A172 (cell line): ENCODE results near the gene CCBE1. TPM values are rescaled to one million over a fixed set of nuclear protein-coding genes. Genes with fewer than 3 reads are reported as not detected.
"Not testable (repeated sequence)": the region's sequence is repeated elsewhere in the genome, so short reads cannot be mapped to it uniquely, and the experiment has no call there.

Experiments
- DNase-seq: peaks from one replicate; pipeline ENCODE4 v3.0.0-alpha.2; 2015; ENCODE audit warnings: low spot score
- total RNA-seq: library from RNA; depleted of rRNA; stranded (reverse); fragments of >200 nt; shearing (Covaris generic); gene quantifications from 2 replicates; pipeline ENCODE4 v1.2.3, GENCODE V29; 2014

CCBE1 gene
- total RNA-seq, 1 experiment from 2014 or later: 8.3 TPM

- no peak for DNase-seq
These were observed 40.8 kb downstream of the CCBE1 start for GRCh38 chr18:59656373-59656887.

GRCh38 chr18:59655676-59656075 is 41.5 kb downstream of the CCBE1 start:
- no peak for DNase-seq

- no peak for DNase-seq
These were observed 46.2 kb downstream of the CCBE1 start for GRCh38 chr18:59651071-59651470.

- DNase-seq: no peak
These were observed 46.9 kb downstream of the CCBE1 start for GRCh38 chr18:59650266-59650820.

- no peak for DNase-seq
These were observed 47.6 kb downstream of the CCBE1 start for GRCh38 chr18:59649591-59649990.

- DNase-seq: not testable (repeated sequence)
These were observed 48.8 kb downstream of the CCBE1 start for GRCh38 chr18:59648469-59648868.

GRCh38 chr18:59646963-59647307 is 50.3 kb downstream of the CCBE1 start:
- no peak for DNase-seq

GRCh38 chr18:59646228-59646962 is 50.8 kb downstream of the CCBE1 start:
- DNase-seq: no peak

- DNase-seq: no peak
These were observed 53.5 kb downstream of the CCBE1 start for GRCh38 chr18:59643740-59644139.

GRCh38 chr18:59640721-59641120 is 56.5 kb downstream of the CCBE1 start:
- DNase-seq: no peak

GRCh38 chr18:59639821-59640220 is 57.4 kb downstream of the CCBE1 start:
- DNase-seq: no peak

GRCh38 chr18:59639136-59639535 is 58.1 kb downstream of the CCBE1 start:
- DNase-seq: no peak

- DNase-seq: no peak
These were observed 63.2 kb downstream of the CCBE1 start for GRCh38 chr18:59633961-59634485.

GRCh38 chr18:59633317-59633716 is 63.9 kb downstream of the CCBE1 start:
- DNase-seq: no peak

- peak; percentile 18 for DNase-seq
These were observed 65.5 kb downstream of the CCBE1 start for GRCh38 chr18:59631583-59632181.

GRCh38 chr18:59629894-59630293 is 67.3 kb downstream of the CCBE1 start:
- no peak for DNase-seq

- no peak for DNase-seq
These were observed 68.2 kb downstream of the CCBE1 start for GRCh38 chr18:59628995-59629394.

GRCh38 chr18:59627414-59627813 is 69.8 kb downstream of the CCBE1 start:
- DNase-seq: no peak

- DNase-seq: no peak
These were observed 72.9 kb downstream of the CCBE1 start for GRCh38 chr18:59624369-59624765.

GRCh38 chr18:59623456-59624368 is 73.5 kb downstream of the CCBE1 start:
- DNase-seq: peak; percentile 27

- peak; percentile 53 for DNase-seq
These were observed 76.2 kb downstream of the CCBE1 start for GRCh38 chr18:59621027-59621426.

- no peak for DNase-seq
These were observed 76.8 kb downstream of the CCBE1 start for GRCh38 chr18:59620381-59620780.
